ENCODE data around the gene TRPC5OS.

- no peak for TF ChIP-seq CTCF (IDR thresholded peaks at IDR 0.05)
- no peak for TF ChIP-seq POLR2A (IDR thresholded peaks at IDR 0.05)
- TF ChIP-seq POLR2AphosphoS5 (IDR thresholded peaks at IDR 0.05): no peak
- TF ChIP-seq EP300 (IDR thresholded peaks at IDR 0.05): no peak
Measured at GRCh38 chrX:111888600-111888999, 12.6 kb downstream of the TRPC5OS start.

All from sigmoid colon (tissue), 4 donors.